HEK293 (cell line): ENCODE measurements around the gene CDK11B.

Experiments used
- GFI1B ChIP-seq: fragments of 450-650 bp; formaldehyde crosslinking; IDR thresholded peaks from 2 replicates; pipeline ENCODE4 v1.5.1; 2016; ENCODE audit warnings: missing biosample characterization, missing genetic modification characterization
- GLI2 ChIP-seq: fragments of 450-650 bp; formaldehyde crosslinking; IDR thresholded peaks from 2 replicates; pipeline ENCODE4; 2017; ENCODE audit warnings: missing biosample characterization, missing genetic modification characterization, low read depth, borderline replicate concordance
- INSM2 ChIP-seq: fragments of 450-650 bp; formaldehyde crosslinking; IDR thresholded peaks from 2 replicates; pipeline ENCODE4 v1.5.1; 2016; ENCODE audit warnings: missing biosample characterization, missing genetic modification characterization
- KLF10 ChIP-seq: fragments of 450-650 bp; IDR thresholded peaks from 2 replicates; pipeline ENCODE4 v1.5.1; 2018; ENCODE audit warnings: missing biosample characterization, mild to moderate bottlenecking, missing genetic modification characterization
- KLF16 ChIP-seq: fragments of 450-650 bp; formaldehyde crosslinking; IDR thresholded peaks from 2 replicates; pipeline ENCODE4 v1.5.1; 2017; ENCODE audit warnings: missing biosample characterization, missing genetic modification characterization
- KLF8 ChIP-seq: fragments of 450-650 bp; formaldehyde crosslinking; IDR thresholded peaks from 2 replicates; pipeline ENCODE4 v1.5.1; 2016; ENCODE audit warnings: missing biosample characterization, missing genetic modification characterization
- KLF9 ChIP-seq: fragments of 450-650 bp; formaldehyde crosslinking; IDR thresholded peaks from 2 replicates; pipeline ENCODE4 v1.5.1; 2016; ENCODE audit warnings: missing biosample characterization, missing genetic modification characterization, low read depth
- MZF1 ChIP-seq: fragments of 450-650 bp; formaldehyde crosslinking; IDR thresholded peaks from 2 replicates; pipeline ENCODE4 v1.5.1; 2017; ENCODE audit warnings: missing biosample characterization, missing genetic modification characterization, borderline replicate concordance
- OVOL3 ChIP-seq: fragments of 450-650 bp; formaldehyde crosslinking; IDR thresholded peaks from 2 replicates; pipeline ENCODE4 v1.5.1; 2016; ENCODE audit warnings: missing biosample characterization, missing genetic modification characterization
- PRDM1 ChIP-seq: fragments of 450-650 bp; formaldehyde crosslinking; IDR thresholded peaks from 2 replicates; pipeline ENCODE4; 2016; ENCODE audit warnings: missing biosample characterization, missing genetic modification characterization
- SP7 ChIP-seq: fragments of 450-650 bp; formaldehyde crosslinking; IDR thresholded peaks from 2 replicates; pipeline ENCODE4 v1.5.1; 2016; ENCODE audit warnings: missing biosample characterization, missing genetic modification characterization
- TRIM28 ChIP-seq: IDR thresholded peaks from 2 replicates; pipeline ENCODE4 v1.6.1; 2011; ENCODE audit warnings: low read length, control low read depth, borderline replicate concordance
- ZBTB48 ChIP-seq: fragments of 450-650 bp; formaldehyde crosslinking; IDR thresholded peaks from 2 replicates; pipeline ENCODE4 v1.5.1; 2016; ENCODE audit warnings: missing biosample characterization, missing genetic modification characterization
- ZFP37 ChIP-seq: fragments of 450-650 bp; formaldehyde crosslinking; IDR thresholded peaks from 2 replicates; pipeline ENCODE4 v1.5.1; 2016; ENCODE audit warnings: missing biosample characterization, missing genetic modification characterization
- ZFP41 ChIP-seq: fragments of 450-650 bp; formaldehyde crosslinking; IDR thresholded peaks from 2 replicates; pipeline ENCODE4 v1.5.1; 2016; ENCODE audit warnings: missing biosample characterization, missing genetic modification characterization, borderline replicate concordance
- ZNF16 ChIP-seq: fragments of 450-650 bp; formaldehyde crosslinking; IDR thresholded peaks from 2 replicates; pipeline ENCODE4 v1.5.1; 2016; ENCODE audit warnings: low read depth, missing biosample characterization, missing genetic modification characterization
- ZNF184 ChIP-seq: fragments of 450-650 bp; IDR thresholded peaks from 2 replicates; pipeline ENCODE4 v1.5.1; 2018; ENCODE audit warnings: missing biosample characterization, mild to moderate bottlenecking, missing genetic modification characterization
- ZNF221 ChIP-seq: fragments of 450-650 bp; formaldehyde crosslinking; IDR thresholded peaks from 2 replicates; pipeline ENCODE4 v1.5.1; 2017; ENCODE audit warnings: missing biosample characterization, missing genetic modification characterization, borderline replicate concordance
- ZNF239 ChIP-seq: fragments of 450-650 bp; formaldehyde crosslinking; IDR thresholded peaks from 2 replicates; pipeline ENCODE4 v1.5.1; 2016; ENCODE audit warnings: missing biosample characterization, missing genetic modification characterization
- ZNF248 ChIP-seq: fragments of 450-650 bp; formaldehyde crosslinking; IDR thresholded peaks from 2 replicates; pipeline ENCODE4 v1.5.1; 2017; ENCODE audit warnings: missing biosample characterization, missing genetic modification characterization
- ZNF266 ChIP-seq: fragments of 450-650 bp; formaldehyde crosslinking; IDR thresholded peaks from 2 replicates; pipeline ENCODE4 v1.5.1; 2016; ENCODE audit warnings: missing biosample characterization, missing genetic modification characterization, low read depth
- ZNF324 ChIP-seq: fragments of 450-650 bp; formaldehyde crosslinking; IDR thresholded peaks from 2 replicates; pipeline ENCODE4 v1.5.1; 2016; ENCODE audit warnings: missing biosample characterization, missing genetic modification characterization
- ZNF335 ChIP-seq: fragments of 450-650 bp; formaldehyde crosslinking; conservative IDR thresholded peaks from 2 replicates; pipeline ENCODE4 v1.5.1; 2016; ENCODE audit warnings: missing biosample characterization, missing genetic modification characterization
- ZNF350 ChIP-seq: fragments of 450-650 bp; formaldehyde crosslinking; IDR thresholded peaks from 2 replicates; pipeline ENCODE4 v1.5.0; 2017; ENCODE audit warnings: missing biosample characterization, mild to moderate bottlenecking, missing genetic modification characterization
- ZNF404 ChIP-seq: fragments of 450-650 bp; formaldehyde crosslinking; IDR thresholded peaks from 2 replicates; pipeline ENCODE4 v1.5.1; 2017; ENCODE audit warnings: missing biosample characterization, missing genetic modification characterization
- ZNF423 ChIP-seq: fragments of 450-650 bp; formaldehyde crosslinking; IDR thresholded peaks from 2 replicates; pipeline ENCODE4 v1.5.1; 2016; ENCODE audit warnings: missing biosample characterization, missing genetic modification characterization
- ZNF426 ChIP-seq: fragments of 450-650 bp; formaldehyde crosslinking; IDR thresholded peaks from 2 replicates; pipeline ENCODE4 v1.5.1; 2017; ENCODE audit warnings: missing biosample characterization, missing genetic modification characterization, mild to moderate bottlenecking, inconsistent platforms, moderate library complexity
- ZNF580 ChIP-seq: fragments of 450-650 bp; formaldehyde crosslinking; IDR thresholded peaks from 2 replicates; pipeline ENCODE4 v1.5.1; 2016; ENCODE audit warnings: missing biosample characterization, missing genetic modification characterization
- ZNF664 ChIP-seq: fragments of 450-650 bp; formaldehyde crosslinking; IDR thresholded peaks from 2 replicates; pipeline ENCODE4 v1.5.1; 2016; ENCODE audit warnings: missing biosample characterization, missing genetic modification characterization
- ZNF677 ChIP-seq: fragments of 450-650 bp; IDR thresholded peaks from 2 replicates; pipeline ENCODE4 v1.5.0; 2018; ENCODE audit warnings: missing biosample characterization, mild to moderate bottlenecking, missing genetic modification characterization, moderate library complexity
- ZNF747 ChIP-seq: fragments of 450-650 bp; formaldehyde crosslinking; IDR thresholded peaks from 2 replicates; pipeline ENCODE4 v1.5.1; 2016; ENCODE audit warnings: missing biosample characterization, missing genetic modification characterization
- ZNF785 ChIP-seq: fragments of 450-650 bp; formaldehyde crosslinking; IDR thresholded peaks from 2 replicates; pipeline ENCODE4 v1.5.1; 2016; ENCODE audit warnings: missing biosample characterization, missing genetic modification characterization
- ZNF792 ChIP-seq: fragments of 450-650 bp; formaldehyde crosslinking; IDR thresholded peaks from 2 replicates; pipeline ENCODE4 v1.5.1; 2016; ENCODE audit warnings: missing biosample characterization, missing genetic modification characterization
- TF ChIP-seq, protein P1 (sequence below): fragments of 450-650 bp; formaldehyde crosslinking; IDR thresholded peaks from 2 replicates; pipeline ENCODE4 v1.5.1; 2016; ENCODE audit warnings: missing biosample characterization, missing genetic modification characterization
- TF ChIP-seq, protein P2 (sequence below): fragments of 450-650 bp; IDR thresholded peaks from 2 replicates; pipeline ENCODE4 v1.5.1; 2018; ENCODE audit warnings: missing biosample characterization, missing genetic modification characterization
- TF ChIP-seq, protein P3 (sequence below): fragments of 450-650 bp; formaldehyde crosslinking; IDR thresholded peaks from 2 replicates; pipeline ENCODE4; 2016; ENCODE audit warnings: missing biosample characterization, missing genetic modification characterization

Gene CDK11B

DNA sequence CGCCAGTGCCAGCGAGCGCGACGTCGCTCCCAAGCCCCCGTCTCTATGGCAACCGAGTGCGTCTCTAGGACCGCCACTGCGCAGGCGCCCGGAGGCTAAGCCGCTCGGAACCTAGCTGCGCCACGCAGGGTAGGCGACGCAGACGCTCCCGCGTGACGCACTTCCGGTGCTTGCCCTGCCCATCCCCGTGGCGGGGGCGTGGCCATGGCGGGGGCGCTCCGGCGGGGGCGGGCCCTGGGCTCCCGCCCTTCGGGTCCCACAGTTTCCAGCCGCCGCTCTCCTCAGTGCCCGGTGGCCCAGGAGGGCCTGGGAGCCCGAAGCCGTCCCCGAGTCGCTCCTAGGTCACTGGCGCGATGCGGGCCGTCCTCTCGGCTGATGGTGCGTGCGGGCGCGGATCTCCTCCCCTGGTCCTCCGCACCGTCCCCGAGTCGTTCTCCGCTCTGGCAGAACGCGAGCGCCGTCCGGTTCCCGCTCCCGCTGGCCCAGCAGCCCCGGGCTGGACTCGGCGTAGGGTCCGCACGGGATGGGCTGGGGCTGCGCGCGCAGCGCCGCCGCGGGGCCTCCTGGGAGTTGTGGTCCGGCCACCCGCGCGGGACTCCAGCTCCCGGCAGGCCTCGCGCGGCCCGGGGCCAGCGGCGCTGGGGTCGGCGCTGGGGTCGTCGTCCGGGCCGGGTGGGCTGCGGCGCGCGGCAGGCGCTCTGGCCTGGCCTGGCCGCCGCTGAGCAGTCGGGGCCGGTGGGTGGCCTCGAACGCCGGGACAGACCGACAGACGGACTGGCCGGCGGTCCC, 43.4 kb downstream of the CDK11B start, which contains the start of gene MIB2 (continued):
- TF ChIP-seq, protein P1, sequence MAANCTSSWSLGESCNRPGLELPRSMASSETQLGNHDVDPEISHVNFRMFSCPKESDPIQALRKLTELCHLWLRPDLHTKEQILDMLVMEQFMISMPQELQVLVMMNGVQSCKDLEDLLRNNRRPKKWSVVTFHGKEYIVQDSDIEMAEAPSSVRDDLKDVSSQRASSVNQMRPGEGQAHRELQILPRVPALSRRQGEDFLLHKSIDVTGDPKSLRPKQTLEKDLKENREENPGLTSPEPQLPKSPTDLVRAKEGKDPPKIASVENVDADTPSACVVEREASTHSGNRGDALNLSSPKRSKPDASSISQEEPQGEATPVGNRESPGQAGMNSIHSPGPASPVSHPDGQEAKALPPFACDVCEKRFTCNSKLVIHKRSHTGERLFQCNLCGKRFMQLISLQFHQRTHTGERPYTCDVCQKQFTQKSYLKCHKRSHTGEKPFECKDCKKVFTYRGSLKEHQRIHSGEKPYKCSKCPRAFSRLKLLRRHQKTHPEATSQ: peak; percentile 97
- TF ChIP-seq KLF16 (tag by site-specific recombination) (peak; percentile 73), ZNF324 (peak; percentile 92), ZNF184 (tag by site-specific recombination) (peak; percentile 64; the same call in 1 of the 2 replicates), ZNF221 (tag by site-specific recombination) (no peak), ZNF792 (tag by site-specific recombination) (no peak), ZBTB48 (tag by site-specific recombination) (no peak; the same call in 1 of the 2 replicates), TRIM28 (no peak), ZNF785 (no peak), SP7 (tag by site-specific recombination) (peak; percentile 88), ZNF677 (tag by site-specific recombination) (no peak), ZNF248 (tag by site-specific recombination) (no peak), ZNF350 (no peak), GFI1B (tag by site-specific recombination) (no peak), ZNF747 (tag by site-specific recombination) (no peak), ZNF426 (tag by site-specific recombination) (no peak), ZFP41 (tag by site-specific recombination) (no peak), OVOL3 (0 out of 2 replicates have a peak, but pooled peaks have one; percentile 18), ZNF404 (tag by site-specific recombination) (no peak), ZFP37 (peak; percentile 89; the same call in 1 of the 2 replicates), ZNF664 (tag by site-specific recombination) (no peak), KLF8 (tag by site-specific recombination) (peak; percentile 98), ZNF239 (tag by site-specific recombination) (peak; percentile 69; the same call in 1 of the 2 replicates), ZNF16 (no peak; the same call in 1 of the 2 replicates), GLI2 (tag by site-specific recombination) (no peak; the same call in 1 of the 2 replicates), ZNF266 (tag by site-specific recombination) (no peak), KLF10 (peak; percentile 85), MZF1 (tag by site-specific recombination) (no peak), ZNF335 (tag by site-specific recombination) (peak; percentile 96), ZNF580 (tag by site-specific recombination) (peak; percentile 96), KLF9 (tag by site-specific recombination) (peak; percentile 99), PRDM1 (tag by site-specific recombination) (no peak), INSM2 (tag by site-specific recombination) (peak; percentile 45; the same call in 1 of the 2 replicates), ZNF423 (tag by site-specific recombination) (0 out of 2 replicates have a peak, but pooled peaks have one; percentile 38)
- TF ChIP-seq, protein P2, sequence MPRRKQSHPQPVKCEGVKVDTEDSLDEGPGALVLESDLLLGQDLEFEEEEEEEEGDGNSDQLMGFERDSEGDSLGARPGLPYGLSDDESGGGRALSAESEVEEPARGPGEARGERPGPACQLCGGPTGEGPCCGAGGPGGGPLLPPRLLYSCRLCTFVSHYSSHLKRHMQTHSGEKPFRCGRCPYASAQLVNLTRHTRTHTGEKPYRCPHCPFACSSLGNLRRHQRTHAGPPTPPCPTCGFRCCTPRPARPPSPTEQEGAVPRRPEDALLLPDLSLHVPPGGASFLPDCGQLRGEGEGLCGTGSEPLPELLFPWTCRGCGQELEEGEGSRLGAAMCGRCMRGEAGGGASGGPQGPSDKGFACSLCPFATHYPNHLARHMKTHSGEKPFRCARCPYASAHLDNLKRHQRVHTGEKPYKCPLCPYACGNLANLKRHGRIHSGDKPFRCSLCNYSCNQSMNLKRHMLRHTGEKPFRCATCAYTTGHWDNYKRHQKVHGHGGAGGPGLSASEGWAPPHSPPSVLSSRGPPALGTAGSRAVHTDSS (tag by site-specific recombination): peak; percentile 25; the same call in 1 of the 2 replicates
- TF ChIP-seq, protein P3, sequence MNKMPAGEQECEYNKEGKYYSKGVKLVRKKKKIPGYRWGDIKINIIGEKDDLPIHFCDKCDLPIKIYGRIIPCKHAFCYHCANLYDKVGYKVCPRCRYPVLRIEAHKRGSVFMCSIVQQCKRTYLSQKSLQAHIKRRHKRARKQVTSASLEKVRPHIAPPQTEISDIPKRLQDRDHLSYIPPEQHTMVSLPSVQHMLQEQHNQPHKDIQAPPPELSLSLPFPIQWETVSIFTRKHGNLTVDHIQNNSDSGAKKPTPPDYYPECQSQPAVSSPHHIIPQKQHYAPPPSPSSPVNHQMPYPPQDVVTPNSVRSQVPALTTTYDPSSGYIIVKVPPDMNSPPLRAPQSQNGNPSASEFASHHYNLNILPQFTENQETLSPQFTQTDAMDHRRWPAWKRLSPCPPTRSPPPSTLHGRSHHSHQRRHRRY: no peak
- TF ChIP-seq, all 188 proteins: peak for 70
